ENCODE results near the gene LGMN.

- TF ChIP-seq GTF2F1 (IDR thresholded peaks at IDR 0.05; ENCODE audit: borderline replicate concordance, low read depth, low read length) = no peak
- no peak for TF ChIP-seq JUND (IDR thresholded peaks at IDR 0.05; ENCODE audit: low read length)
- TF ChIP-seq CHD1 (IDR thresholded peaks at IDR 0.05; ENCODE audit: low read depth, low read length) = no peak
- TF ChIP-seq SUZ12 (IDR thresholded peaks at IDR 0.05; ENCODE audit: low read length) = no peak
- no peak for TF ChIP-seq E2F6 (IDR thresholded peaks at IDR 0.05)
- TF ChIP-seq CTCF (IDR thresholded peaks at IDR 0.05; ENCODE audit: control extremely low read depth in 1 of 3, insufficient read depth in 1 of 3, low read depth in 1 of 3, low read length in 3 of 3) = no peak
- no peak for TF ChIP-seq EP300 (IDR thresholded peaks at IDR 0.05; ENCODE audit: borderline replicate concordance in 1 of 2, low read depth in 2 of 2, low read length in 2 of 2)
- no peak for TF ChIP-seq EZH2 (IDR thresholded peaks at IDR 0.05; ENCODE audit: low read depth, low read length, severe bottlenecking)
- no peak for TF ChIP-seq MAX (IDR thresholded peaks at IDR 0.05)
- no peak for TF ChIP-seq CBX8 (IDR thresholded peaks at IDR 0.05; ENCODE audit: borderline replicate concordance, low read depth, low read length)
- TF ChIP-seq POLR2AphosphoS5 (IDR thresholded peaks at IDR 0.05; ENCODE audit: low read depth, low read length) = no peak
- TF ChIP-seq EGR1 (IDR thresholded peaks at IDR 0.05; ENCODE audit: borderline replicate concordance, low read depth, low read length) = no peak
Measured at GRCh38 chr14:92760524-92760805, 12.0 kb upstream of the LGMN start.

All from H1 (cell line).